Measurements from ENCODE around the gene TTC3.

Gene TTC3

DNA sequence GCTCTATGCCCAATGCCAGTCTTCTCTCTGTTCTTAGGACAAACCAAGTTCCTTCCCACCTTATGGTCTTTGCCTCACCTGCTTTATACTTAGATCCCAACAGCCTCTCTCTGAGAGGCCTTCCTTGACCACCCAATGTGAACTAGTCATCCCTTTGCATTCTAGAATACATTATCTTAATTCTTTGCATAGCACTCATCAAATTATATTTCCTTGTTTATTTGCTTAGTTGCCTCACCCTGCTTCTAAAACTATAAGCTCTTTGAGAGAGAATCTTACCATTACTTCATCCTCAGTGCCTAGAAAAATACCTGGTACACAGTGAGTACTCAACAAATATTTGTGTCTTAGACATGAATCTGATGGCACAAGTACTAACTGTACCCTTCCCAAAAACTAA is 8.2 kb upstream of the TTC3 start:
- in situ Hi-C loops (cut with MboI; ENCODE audit: low sequenced_read_pairs, unreplicated experiment), result no loop called here
- no peak for DNase-seq (ENCODE audit: low spot score)
- TF ChIP-seq, protein P1, sequence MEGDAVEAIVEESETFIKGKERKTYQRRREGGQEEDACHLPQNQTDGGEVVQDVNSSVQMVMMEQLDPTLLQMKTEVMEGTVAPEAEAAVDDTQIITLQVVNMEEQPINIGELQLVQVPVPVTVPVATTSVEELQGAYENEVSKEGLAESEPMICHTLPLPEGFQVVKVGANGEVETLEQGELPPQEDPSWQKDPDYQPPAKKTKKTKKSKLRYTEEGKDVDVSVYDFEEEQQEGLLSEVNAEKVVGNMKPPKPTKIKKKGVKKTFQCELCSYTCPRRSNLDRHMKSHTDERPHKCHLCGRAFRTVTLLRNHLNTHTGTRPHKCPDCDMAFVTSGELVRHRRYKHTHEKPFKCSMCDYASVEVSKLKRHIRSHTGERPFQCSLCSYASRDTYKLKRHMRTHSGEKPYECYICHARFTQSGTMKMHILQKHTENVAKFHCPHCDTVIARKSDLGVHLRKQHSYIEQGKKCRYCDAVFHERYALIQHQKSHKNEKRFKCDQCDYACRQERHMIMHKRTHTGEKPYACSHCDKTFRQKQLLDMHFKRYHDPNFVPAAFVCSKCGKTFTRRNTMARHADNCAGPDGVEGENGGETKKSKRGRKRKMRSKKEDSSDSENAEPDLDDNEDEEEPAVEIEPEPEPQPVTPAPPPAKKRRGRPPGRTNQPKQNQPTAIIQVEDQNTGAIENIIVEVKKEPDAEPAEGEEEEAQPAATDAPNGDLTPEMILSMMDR (IDR thresholded peaks at IDR 0.05; ENCODE audit: borderline replicate concordance, control extremely low read depth, extremely low read depth, insufficient read depth, missing control alignments), result no peak

DNA sequence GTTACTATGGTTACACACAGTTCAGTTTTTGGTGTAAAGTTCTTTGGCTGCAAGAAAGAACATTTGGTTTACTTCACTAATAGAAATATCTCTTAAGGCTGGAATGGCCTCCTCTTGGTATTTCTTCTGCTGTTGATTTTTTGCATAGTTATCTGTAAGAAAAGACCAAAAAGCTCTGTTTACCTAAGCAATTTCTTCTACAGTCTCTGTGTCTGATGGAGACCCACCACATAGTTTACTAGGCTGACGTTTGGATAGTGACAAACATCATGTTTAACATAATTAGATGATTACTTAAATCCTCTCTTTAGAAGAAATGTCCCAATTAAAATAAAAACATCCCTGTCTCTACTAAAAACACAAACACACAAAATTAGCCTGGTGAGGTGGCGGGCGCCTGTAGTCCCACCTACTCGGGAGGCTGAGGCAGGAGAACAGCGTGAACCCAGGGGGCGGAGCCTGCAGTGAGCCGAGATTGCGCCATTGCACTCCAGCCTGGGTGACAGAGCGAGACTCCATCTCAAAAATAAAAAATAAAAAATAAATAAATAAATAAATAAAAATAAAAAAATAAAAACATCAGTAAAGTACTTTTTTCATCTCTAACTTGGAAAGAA is 7.4 kb upstream of the TTC3 start:
- TF ChIP-seq, protein P1 (IDR thresholded peaks at IDR 0.05; ENCODE audit: borderline replicate concordance, control extremely low read depth, extremely low read depth, insufficient read depth, missing control alignments), result no peak
- no peak for DNase-seq (ENCODE audit: low spot score)
- in situ Hi-C loops (cut with MboI; ENCODE audit: low sequenced_read_pairs, unreplicated experiment), result no loop called here

DNA sequence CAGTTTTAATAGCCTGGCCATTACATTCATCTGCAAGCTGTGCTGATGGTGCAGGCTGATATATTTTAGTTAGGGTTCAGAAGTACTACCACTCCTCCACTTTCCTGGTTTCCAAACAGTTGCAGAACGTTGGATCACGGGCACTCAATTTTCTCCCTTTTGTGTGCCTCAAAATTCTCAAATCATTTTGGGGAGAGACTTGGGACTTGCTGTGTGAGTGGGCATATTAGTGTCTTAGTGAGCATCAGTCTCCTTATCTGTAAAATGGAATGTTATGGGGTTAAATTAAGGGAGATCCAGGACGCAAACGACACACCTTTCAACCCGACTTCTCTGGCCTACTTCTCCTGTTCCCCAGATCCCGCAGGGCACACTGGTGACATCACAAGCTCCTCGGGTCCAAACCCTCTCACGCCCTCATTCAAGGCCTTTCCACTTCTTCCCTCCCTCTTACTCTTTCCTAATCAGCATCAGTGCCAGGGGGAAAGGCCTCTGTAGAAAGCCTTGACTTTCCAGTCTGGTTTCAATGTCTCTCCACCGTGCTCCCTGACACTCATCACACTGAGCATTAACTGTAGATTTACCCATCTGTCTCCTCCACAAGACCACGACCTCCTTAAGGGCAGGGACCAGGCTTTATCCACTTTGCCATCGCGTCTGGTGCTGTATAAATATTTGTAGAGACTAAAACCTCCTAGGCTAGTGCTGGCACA is 1.3 kb upstream of the TTC3 start:
- TF ChIP-seq, protein P1 (IDR thresholded peaks at IDR 0.05; ENCODE audit: borderline replicate concordance, control extremely low read depth, extremely low read depth, insufficient read depth, missing control alignments), result no peak
- in situ Hi-C loops (cut with MboI; ENCODE audit: low sequenced_read_pairs, unreplicated experiment), result no loop called here
- peak; percentile 25 for DNase-seq (ENCODE audit: low spot score)

DNA sequence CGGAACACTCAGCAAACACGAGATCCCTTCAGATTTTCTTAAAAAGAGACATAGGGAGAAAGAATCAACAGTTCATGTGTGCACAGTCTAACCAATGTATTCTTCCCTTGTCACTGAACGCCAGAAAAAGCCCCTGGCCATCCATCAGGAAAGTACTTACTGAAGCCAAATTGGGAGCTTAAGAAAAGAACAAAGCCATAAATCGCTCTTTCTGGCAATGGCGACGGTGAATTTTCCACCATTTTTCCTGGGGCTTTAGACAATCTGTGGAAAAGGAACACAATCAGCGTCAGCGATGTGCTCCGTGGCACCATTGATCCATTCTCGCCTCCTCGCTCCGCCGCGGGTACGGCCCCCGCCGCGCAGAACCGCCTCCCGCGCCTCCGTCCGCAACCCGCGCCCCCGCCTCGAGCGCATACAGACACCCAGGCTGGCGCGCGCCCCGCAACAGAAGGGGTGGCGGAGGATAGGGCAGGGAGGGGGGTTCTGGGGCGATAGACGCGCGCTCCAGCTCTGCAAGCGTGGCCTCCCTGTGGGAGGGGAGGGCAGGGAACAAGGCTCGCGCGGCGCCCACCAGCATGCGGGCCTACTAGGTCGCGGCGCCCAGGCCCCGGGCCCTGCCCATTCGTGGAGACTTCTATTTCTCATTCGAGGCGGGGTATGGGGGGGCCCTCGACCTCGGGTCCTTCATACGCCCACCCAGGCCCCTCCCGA is 623 bp upstream of the TTC3 start:
- DNase-seq (ENCODE audit: low spot score), result peak; percentile 17
- in situ Hi-C loops (cut with MboI; ENCODE audit: low sequenced_read_pairs, unreplicated experiment), result no loop called here
- TF ChIP-seq, protein P1 (IDR thresholded peaks at IDR 0.05; ENCODE audit: borderline replicate concordance, control extremely low read depth, extremely low read depth, insufficient read depth, missing control alignments), result no peak

DNA sequence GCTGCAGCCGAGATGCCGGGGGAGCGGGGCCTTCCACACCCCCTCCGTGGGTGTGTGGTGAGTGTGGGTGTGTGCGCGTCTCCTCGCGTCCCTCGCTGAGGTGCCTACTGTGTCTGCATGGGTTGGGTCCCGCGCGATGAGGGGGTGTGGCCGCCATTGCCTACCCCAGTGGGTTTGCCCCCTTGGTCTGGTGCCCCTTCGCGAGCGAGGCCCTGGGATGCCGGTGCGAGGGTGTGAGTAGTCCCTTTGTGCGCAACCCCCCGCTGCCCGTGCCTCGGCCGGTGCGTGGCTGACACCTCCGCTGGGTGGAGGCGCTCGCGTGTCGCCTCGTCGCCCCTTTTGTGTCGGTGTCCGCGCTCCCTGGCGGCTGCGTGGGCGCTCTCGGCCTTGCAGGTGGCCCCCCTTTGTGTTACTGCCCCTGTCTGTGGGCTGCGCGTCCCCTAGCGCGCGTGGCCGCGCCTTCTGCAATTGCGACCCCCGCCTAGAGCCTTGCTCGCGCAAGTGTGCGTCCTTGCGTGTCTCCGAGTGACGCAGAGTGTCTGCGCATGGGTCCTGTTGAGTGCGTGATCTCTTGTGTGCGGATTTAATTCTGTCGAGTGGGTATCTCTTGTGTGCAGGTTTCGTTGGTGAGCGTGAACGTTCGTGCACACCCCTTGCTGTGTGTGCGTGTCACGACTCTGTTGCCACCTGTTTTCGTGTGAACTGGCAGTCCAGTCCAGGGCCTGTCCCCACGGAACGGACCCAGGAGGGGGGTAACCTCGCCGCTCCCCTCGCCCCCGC is 553 bp downstream of the TTC3 start:
- in situ Hi-C loops (cut with MboI; ENCODE audit: low sequenced_read_pairs, unreplicated experiment), result no loop called here
- DNase-seq (ENCODE audit: low spot score), result peak; percentile 52

DNA sequence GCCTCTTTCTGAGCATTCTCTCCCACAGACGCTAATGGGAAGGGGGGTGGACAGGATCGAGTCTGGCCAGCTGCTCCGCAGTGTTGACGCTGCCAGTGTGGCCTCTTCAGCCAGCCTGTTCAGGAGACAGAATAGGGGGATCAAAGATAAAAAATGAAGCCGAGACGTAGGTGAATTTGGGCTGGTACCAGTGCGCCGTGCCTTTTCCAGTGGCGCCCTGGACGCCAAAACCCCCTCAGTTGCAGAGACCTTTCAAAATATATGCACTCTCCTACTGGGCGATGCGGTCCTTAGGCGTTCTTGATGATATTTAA is 1.1 kb downstream of the TTC3 start:
- in situ Hi-C loops (cut with MboI; ENCODE audit: low sequenced_read_pairs, unreplicated experiment), result no loop called here
- no peak for DNase-seq (ENCODE audit: low spot score)
- TF ChIP-seq, protein P1 (IDR thresholded peaks at IDR 0.05; ENCODE audit: borderline replicate concordance, control extremely low read depth, extremely low read depth, insufficient read depth, missing control alignments), result no peak

More for the DNA sequence above, 553 bp downstream of the TTC3 start:
- TF ChIP-seq, protein P1 (IDR thresholded peaks at IDR 0.05; ENCODE audit: borderline replicate concordance, control extremely low read depth, extremely low read depth, insufficient read depth, missing control alignments), result peak; percentile 10
